Spleen (tissue), 11 donors: Measurements from ENCODE around the gene SLC25A28. TPM values are rescaled to one million over a fixed set of nuclear protein-coding genes. Genes with fewer than 3 reads are reported as not detected.

Experiments
- DNase-seq: peaks from one replicate; pipeline ENCODE4 v3.0.0-alpha.2; 2020
- H3K27ac ChIP-seq, 8 donors: fragments of 200-600 bp; sonication (generic) in 7 of 8; 1 replicate in 4 of 8; 2 replicates in 4 of 8; pipeline versions ENCODE4 v1.5.0 to v1.8.0; 2016 to 2021; ENCODE audit warnings: inconsistent platforms in 4 of 8, mild to moderate bottlenecking in 4 of 8, moderate library complexity in 1 of 8
- H3K27me3 ChIP-seq, 7 donors: fragments of 200-600 bp; sonication (generic) in 6 of 7; replicated peaks in 1 of 7; 1 replicate in 4 of 7; 2 replicates in 3 of 7; pipeline versions ENCODE4 v1.5.0 to v1.8.0; 2016 to 2021; ENCODE audit warnings: inconsistent platforms in 3 of 7, mild to moderate bottlenecking in 1 of 7
- H3K36me3 ChIP-seq, 6 donors: fragments of 200-600 bp; sonication (generic) in 5 of 6; 1 replicate in 4 of 6; 2 replicates in 2 of 6; pipeline versions ENCODE4 v1.5.0 to v1.8.0; 2016 to 2021; ENCODE audit warnings: inconsistent platforms in 2 of 6
- H3K4me1 ChIP-seq, 6 donors: fragments of 200-600 bp; sonication (generic) in 5 of 6; 1 replicate in 3 of 6; 2 replicates in 3 of 6; pipeline versions ENCODE4 v1.5.0 to v1.8.0; 2016 to 2021; ENCODE audit warnings: inconsistent platforms in 3 of 6
- H3K4me3 ChIP-seq, 8 donors: fragments of 200-600 bp; sonication (generic) in 7 of 8; 1 replicate in 4 of 8; 2 replicates in 4 of 8; pipeline versions ENCODE4 v1.5.0 to v1.8.0; 2016 to 2021; ENCODE audit warnings: inconsistent platforms in 4 of 8, mild to moderate bottlenecking in 4 of 8, moderate library complexity in 2 of 8
- H3K9me3 ChIP-seq, 8 donors: fragments of 200-600 bp; sonication (generic) in 7 of 8; 1 replicate in 4 of 8; 2 replicates in 4 of 8; pipeline versions ENCODE4 v1.5.0 to v1.8.0; 2016 to 2021; ENCODE audit warnings: inconsistent platforms in 4 of 8
- POLR2A ChIP-seq, 3 donors: fragments of 450-650 bp; IDR thresholded peaks; one replicate each; pipeline ENCODE4 v1.5.1; 2017; ENCODE audit warnings: antibody characterized with exemption in 3 of 3, mild to moderate bottlenecking in 1 of 3
- POLR2AphosphoS5 ChIP-seq, 3 donors: sonication (generic); formaldehyde crosslinking; IDR thresholded peaks; one replicate each; pipeline ENCODE4 v1.5.1; 2017; ENCODE audit warnings: antibody characterized with exemption in 3 of 3
- WGBS, 5 donors: extraction: QIAGEN DNeasy Blood & Tissue Kit in 3 of 5; methylation state at CpG; one replicate each; pipeline versions ENCODE4 v1.1.5 to v1.1.7; 2013 to 2018; 5-methylcytosine and 5-hydroxymethylcytosine counted together
- intact Hi-C: fragments of 100-400 bp; cut with DNase I; formaldehyde crosslinking; loops from one replicate; pipeline ENCODE4 v1.15.0; 2023; ENCODE audit warnings: low total_unique reads
- polyA plus RNA-seq, 3 donors: library from polyadenylated mRNA; stranded (reverse); fragments of 200-250 nt; gene quantifications; one replicate each; pipeline ENCODE4 v1.2.1, GENCODE V29; 2013
- total RNA-seq, 7 donors: library from RNA; depleted of rRNA in 3 of 7; stranded (reverse); fragments of >200 nt in 3 of 7; fragmentation: NEBNext Ultra II Directional in 4 of 7; extraction: Animal tissue kit (Norgen Biotek cat#: 25700) in 4 of 7; gene quantifications; one replicate each; pipeline versions ENCODE4 v1.1.0 to v1.2.1, GENCODE V29; 2016 to 2021
- TF ChIP-seq, protein P1 (sequence below), 11 experiments: fragments of 200-600 bp in 7 of 11; fragments of 450-650 bp in 4 of 11; sonication (generic) in 4 of 11; IDR thresholded peaks in 8 of 11; conservative IDR thresholded peaks in 3 of 11; 1 replicate in 7 of 11; 2 replicates in 4 of 11; pipeline versions ENCODE4 v1.4.0 to v1.8.0; 2016 to 2021; ENCODE audit warnings: antibody characterized with exemption in 11 of 11, inconsistent platforms in 4 of 11, mild to moderate bottlenecking in 1 of 11
- donor health status: healthy with polysubstance abuse.
- donor health status: DM: no; HTN: no; CAD: no; lungs with moderate emphysema.
- donor health status: DM: no; HTN: no; CAD: no.
- donor health status: Bipolar disorder and iron deficiency.
- donor health status: healthy.
- donor health status: DM: no; HTN: no; CAD: no.
- donor health status: DM: yes; HTN: yes; CAD: no.

SLC25A28 gene
- total and polyA plus RNA-seq, 10 donors: 33.9 to 120 (median 56.3) TPM

DNA sequence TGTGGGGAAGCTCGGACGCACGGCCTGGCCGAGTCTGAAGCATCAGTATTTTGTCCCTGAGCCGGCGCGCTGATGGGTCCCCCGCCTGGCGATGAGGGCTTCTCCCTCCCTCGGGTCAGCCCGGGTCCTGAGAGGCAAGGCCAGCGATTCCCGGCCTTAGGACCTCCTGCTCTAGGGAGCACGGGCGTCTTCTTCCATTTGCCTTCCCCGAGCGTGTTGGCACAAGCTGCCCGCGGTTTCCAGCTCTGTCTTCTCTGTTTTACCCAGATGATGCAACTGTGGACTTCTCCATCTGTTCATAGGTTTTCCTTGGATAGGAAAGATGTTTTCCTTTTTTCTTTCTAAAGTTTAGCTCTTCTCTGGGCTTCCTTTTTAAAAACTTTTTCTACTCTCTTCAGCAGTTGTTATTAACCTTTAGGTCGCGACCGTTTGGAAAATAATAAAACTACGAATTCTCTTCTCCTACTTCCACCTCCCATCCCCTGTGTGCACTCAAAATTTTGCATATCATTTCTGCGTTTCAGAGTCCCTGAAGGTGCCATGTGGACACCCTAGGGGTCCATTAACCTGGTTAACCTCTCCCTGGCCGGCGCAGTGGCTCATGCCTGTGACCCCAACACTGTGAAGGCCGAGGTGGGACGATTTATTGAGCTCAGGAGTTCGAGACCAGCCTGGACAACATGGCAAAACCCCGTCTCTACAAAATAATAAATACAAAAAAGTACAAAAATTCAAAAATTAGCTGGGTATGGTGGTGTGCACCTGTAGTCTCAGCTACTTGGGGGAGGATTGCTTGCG, 1.4 kb upstream of the SLC25A28 start:
- no peaks in the 10 kb centered on the region for H3K9me3 ChIP-seq
- peak overlapping the region; percentile 65 to 93 (median 79) for H3K4me3 ChIP-seq
- whole genome bisulfite sequencing, 5 donors: 17 to 29% (median 18%) methylated on average over 22 to 31 of the region's 31 CpGs
- H3K4me1 ChIP-seq: peaks cover 27 to 45% (median 39%) of the 10 kb centered on the region in 6 donors
- H3K36me3 ChIP-seq: no peaks in the 10 kb centered on the region
- TF ChIP-seq, protein P1, sequence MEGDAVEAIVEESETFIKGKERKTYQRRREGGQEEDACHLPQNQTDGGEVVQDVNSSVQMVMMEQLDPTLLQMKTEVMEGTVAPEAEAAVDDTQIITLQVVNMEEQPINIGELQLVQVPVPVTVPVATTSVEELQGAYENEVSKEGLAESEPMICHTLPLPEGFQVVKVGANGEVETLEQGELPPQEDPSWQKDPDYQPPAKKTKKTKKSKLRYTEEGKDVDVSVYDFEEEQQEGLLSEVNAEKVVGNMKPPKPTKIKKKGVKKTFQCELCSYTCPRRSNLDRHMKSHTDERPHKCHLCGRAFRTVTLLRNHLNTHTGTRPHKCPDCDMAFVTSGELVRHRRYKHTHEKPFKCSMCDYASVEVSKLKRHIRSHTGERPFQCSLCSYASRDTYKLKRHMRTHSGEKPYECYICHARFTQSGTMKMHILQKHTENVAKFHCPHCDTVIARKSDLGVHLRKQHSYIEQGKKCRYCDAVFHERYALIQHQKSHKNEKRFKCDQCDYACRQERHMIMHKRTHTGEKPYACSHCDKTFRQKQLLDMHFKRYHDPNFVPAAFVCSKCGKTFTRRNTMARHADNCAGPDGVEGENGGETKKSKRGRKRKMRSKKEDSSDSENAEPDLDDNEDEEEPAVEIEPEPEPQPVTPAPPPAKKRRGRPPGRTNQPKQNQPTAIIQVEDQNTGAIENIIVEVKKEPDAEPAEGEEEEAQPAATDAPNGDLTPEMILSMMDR (IDR thresholded peaks at IDR 0.05 in 8 of 11, conservative IDR thresholded peaks at IDR 0.05 in 3 of 11): no peak
- TF ChIP-seq POLR2A (IDR thresholded peaks at IDR 0.05) (peak in 1 of 3 donors; percentile 21), POLR2AphosphoS5 (IDR thresholded peaks at IDR 0.05) (no peak)
- intact Hi-C loops: no loop called here
- no peaks in the 10 kb centered on the region for H3K27me3 ChIP-seq
- H3K27ac ChIP-seq: peak overlapping the region; percentile 91 to 100 (median 99)
- peak; percentile 82 for DNase-seq

DNA sequence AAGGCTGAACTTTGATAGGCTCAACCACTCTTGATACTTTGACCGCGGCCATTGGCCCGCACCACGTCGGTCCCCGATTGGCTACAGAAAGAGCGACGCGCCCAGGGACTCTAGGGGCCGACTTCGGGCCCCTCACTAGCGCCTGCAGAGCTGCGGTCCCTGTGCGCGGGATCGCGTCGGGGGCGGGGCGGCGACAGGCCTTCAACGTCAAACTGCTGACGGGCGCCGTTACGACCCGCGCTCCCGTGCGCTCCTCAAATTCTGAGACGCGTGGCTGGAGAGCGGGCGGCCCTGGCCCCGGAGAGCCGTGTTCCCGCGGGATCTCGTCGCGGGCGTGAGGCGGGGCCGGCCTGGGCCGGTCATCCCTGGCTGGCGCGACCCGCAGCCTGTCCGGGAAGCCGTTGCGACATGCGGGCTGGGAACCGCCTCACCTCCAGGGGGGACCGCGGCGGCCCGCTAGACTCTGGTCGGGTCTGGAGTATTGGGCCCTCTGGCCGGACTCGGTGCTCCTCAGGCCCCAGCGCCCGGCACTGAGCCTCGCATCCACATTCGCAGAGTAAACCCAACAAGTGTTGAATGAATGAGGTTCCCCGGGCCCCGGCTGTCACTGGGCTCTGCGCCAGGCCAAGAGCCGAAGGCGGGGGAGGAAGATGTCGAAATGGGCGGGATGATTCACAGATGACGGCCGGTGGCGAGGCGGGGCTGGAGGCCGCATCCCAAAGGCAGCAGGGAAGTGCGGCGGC, 643 bp upstream of the SLC25A28 start:
- peak; percentile 89 to 94 (median 94) for TF ChIP-seq POLR2AphosphoS5 (IDR thresholded peaks at IDR 0.05)
- TF ChIP-seq POLR2A (IDR thresholded peaks at IDR 0.05): peak; percentile 60 to 90 (median 73)
- TF ChIP-seq, protein P1 (IDR thresholded peaks at IDR 0.05 in 8 of 11, conservative IDR thresholded peaks at IDR 0.05 in 3 of 11): peak in 4 of 11 experiments; percentile 3 to 38 (median 12)
- DNase-seq: peak; percentile 97
- intact Hi-C loops: no loop called here
- H3K36me3 ChIP-seq: peaks cover 0 to 6% (median 0%) of the 10 kb centered on the region in 6 donors
- H3K9me3 ChIP-seq: no peaks in the 10 kb centered on the region
- peak overlapping the region; percentile 91 to 100 (median 99) for H3K27ac ChIP-seq
- H3K4me1 ChIP-seq: peaks cover 27 to 53% (median 46%) of the 10 kb centered on the region in 6 donors
- 0 to 1% (median 0%) methylated on average over 18 to 78 of the region's 78 CpGs for WGBS, 5 donors
- peak overlapping the region; percentile 65 to 93 (median 79) for H3K4me3 ChIP-seq
- H3K27me3 ChIP-seq: no peaks in the 10 kb centered on the region

DNA sequence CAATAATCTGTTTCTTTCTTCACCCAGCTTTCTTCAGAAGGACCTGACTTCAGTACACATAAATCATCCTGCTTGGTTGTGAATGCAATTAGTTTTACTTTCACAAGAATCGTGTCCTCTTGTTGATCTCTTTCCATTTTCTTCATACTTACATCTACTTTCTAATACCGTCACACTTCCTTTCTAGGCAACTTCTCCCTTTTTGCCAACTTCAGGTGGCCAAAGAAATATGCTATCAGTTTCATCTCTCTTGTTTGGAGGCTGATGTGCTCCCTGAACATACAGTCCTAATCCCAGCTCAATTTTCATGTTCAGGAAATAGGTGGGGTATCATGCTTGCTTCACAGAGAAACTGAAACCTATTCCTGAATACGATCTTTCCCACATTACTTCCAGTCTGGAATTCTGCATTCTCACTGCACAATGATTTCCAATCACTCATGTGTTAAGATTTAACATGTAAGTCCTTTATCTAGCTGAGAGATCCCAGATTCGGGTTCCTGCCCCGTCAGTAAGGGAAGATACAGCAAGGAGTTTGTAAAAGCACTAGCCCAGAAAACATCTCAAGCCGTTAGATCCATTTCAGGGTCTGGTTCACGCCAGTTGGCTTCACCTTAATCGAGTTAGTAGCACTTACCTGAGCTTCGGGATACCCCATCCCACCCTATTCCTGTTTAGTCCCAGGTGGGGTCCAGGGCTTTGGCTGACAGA, 994 bp downstream of the SLC25A28 start:
- WGBS, 5 donors: 0 to 4% (median 1%) methylated on average over 9 of the region's 9 CpGs
- Histone ChIP-seq H3K4me3 (peak overlapping the region; percentile 68 to 93 (median 80)), H3K27ac (peak overlapping the region; percentile 91 to 100 (median 99)), H3K9me3 (no peaks in the 10 kb centered on the region), H3K36me3 (peaks cover 0 to 21% (median 0%) of the 10 kb centered on the region in 6 donors), H3K4me1 (peaks cover 27 to 64% (median 53%) of the 10 kb centered on the region in 6 donors), H3K27me3 (no peaks in the 10 kb centered on the region)
- no peak for DNase-seq
- TF ChIP-seq, protein P1 (IDR thresholded peaks at IDR 0.05 in 8 of 11, conservative IDR thresholded peaks at IDR 0.05 in 3 of 11): peak in 1 of 11 experiments; percentile 7
- TF ChIP-seq POLR2A (IDR thresholded peaks at IDR 0.05) (peak in 2 of 3 donors; percentile 10 to 54), POLR2AphosphoS5 (IDR thresholded peaks at IDR 0.05) (peak in 1 of 3 donors; percentile 59)
- intact Hi-C loops: loop anchor here (5.0 to 10.0 kb wide), 2 partner anchors 96 to 182 kb away; no protein-coding TSS in a partner anchor
